Measurements from ENCODE around the gene TCP1.

TCP1 gene

DNA sequence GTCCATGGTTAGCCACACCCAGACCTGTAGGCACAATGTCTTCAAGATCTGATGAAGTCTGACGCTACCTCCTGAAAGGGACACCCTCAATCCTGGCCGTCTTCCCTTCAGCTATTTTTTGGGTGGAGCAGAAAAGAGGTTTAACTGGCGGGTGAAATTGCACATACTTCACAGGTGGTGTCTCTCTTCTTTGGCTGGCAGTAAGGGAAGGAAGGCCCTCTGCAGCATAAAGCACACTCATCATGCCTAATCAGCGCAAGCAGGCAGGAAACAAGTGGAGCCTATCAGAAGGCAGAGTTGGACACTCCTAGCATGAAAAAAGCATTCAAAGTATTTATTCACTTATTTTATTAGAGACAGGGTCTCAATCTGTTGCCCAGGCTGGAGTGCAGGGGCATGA is 43.5 kb upstream of the TCP1 start:
- DNase-seq (ENCODE audit: low spot score) = no peak
- in situ Hi-C loops (cut with MboI; ENCODE audit: low pct_unique_long_range_greater_than_20kb, low sequenced_read_pairs, unreplicated experiment) = no loop called here
- TF ChIP-seq, protein P1, sequence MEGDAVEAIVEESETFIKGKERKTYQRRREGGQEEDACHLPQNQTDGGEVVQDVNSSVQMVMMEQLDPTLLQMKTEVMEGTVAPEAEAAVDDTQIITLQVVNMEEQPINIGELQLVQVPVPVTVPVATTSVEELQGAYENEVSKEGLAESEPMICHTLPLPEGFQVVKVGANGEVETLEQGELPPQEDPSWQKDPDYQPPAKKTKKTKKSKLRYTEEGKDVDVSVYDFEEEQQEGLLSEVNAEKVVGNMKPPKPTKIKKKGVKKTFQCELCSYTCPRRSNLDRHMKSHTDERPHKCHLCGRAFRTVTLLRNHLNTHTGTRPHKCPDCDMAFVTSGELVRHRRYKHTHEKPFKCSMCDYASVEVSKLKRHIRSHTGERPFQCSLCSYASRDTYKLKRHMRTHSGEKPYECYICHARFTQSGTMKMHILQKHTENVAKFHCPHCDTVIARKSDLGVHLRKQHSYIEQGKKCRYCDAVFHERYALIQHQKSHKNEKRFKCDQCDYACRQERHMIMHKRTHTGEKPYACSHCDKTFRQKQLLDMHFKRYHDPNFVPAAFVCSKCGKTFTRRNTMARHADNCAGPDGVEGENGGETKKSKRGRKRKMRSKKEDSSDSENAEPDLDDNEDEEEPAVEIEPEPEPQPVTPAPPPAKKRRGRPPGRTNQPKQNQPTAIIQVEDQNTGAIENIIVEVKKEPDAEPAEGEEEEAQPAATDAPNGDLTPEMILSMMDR (IDR thresholded peaks at IDR 0.05; ENCODE audit: extremely low read depth, insufficient read depth, missing control alignments) = no peak

DNA sequence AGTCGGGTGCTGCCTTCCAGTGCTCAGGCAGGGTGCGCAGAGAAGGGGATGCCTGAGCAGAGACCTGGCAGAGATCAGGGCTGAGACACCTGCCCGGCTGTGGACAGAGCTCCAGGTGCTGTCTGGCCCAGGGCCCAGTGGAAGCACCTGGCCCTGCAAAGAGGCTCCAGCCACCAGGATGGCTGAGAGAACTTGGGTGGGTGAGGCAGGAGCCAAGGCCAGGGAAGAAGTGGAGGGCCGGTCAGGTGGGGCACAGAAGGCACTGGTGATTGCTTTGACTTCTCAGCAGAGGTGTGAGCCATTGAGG is 41.9 kb upstream of the TCP1 start:
- in situ Hi-C loops (cut with MboI; ENCODE audit: low pct_unique_long_range_greater_than_20kb, low sequenced_read_pairs, unreplicated experiment) = no loop called here

DNA sequence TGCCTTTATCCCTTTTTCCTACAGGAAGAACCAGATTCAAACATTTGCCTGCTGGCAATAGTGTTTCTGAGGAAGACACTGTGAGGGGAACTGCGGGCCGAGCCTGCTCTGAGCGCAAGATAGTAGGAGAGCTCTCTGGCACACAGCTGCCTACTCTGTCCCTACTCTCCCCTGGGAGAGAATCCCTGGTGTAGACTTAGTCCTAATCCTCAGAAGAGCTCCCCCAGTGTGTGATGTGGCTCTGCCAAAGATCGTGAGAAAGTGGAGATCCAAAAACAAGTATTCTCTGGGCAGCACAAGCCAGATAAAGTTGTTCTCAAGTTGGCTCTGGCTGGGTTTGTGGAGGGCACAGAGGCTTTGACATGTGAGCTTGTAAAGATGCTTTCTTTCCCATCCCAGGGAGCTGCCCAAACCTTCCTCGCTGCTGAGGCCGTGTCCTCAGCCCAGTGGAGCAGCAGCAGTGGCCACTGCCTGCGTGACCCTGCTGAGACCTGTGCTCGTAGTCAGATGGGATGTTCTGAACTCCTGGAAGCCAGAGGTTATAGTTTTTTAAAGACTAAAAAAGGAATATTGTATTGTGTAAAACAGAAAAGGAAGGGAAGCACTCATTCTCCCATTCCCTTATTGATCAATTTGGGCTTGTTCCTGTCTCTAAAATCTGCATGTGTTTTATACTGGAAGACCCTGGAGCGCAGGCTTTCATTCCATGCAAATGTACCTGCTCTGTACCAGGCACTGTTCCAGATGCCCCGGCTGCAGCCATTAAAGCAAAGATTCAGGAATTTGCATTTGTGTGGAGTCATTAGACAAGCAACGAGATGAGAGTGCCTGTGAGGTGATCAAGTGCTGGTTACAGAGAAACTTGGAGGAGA is 41.3 kb upstream of the TCP1 start:
- in situ Hi-C loops (cut with MboI; ENCODE audit: low pct_unique_long_range_greater_than_20kb, low sequenced_read_pairs, unreplicated experiment) = no loop called here
- DNase-seq (ENCODE audit: low spot score) = no peak
- TF ChIP-seq, protein P1 (IDR thresholded peaks at IDR 0.05; ENCODE audit: extremely low read depth, insufficient read depth, missing control alignments) = no peak

More for the DNA sequence above, 41.9 kb upstream of the TCP1 start:
- TF ChIP-seq, protein P1 (IDR thresholded peaks at IDR 0.05; ENCODE audit: extremely low read depth, insufficient read depth, missing control alignments) = no peak
- DNase-seq (ENCODE audit: low spot score) = no peak

DNA sequence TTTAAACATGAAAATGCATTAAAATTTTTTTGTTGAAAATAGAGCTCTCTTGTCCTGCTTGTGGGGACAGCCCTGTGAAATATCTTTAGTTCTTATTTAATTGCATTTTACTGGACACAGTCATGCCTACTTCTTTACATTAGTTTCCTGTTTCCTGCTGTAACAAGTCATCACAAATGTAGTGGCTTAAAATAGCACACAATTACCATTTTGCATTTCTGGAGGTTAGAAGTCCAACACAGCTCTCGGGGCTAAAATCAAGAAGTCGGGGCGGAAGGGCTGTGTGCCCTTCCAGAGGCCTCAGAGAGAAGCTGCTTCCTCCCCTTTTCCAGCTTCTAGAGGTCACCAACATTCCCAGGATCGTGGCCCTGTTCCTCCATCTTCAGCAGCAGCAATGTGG is 40.1 kb upstream of the TCP1 start:
- TF ChIP-seq, protein P1 (IDR thresholded peaks at IDR 0.05; ENCODE audit: extremely low read depth, insufficient read depth, missing control alignments) = no peak
- DNase-seq (ENCODE audit: low spot score) = peak; percentile 52
- in situ Hi-C loops (cut with MboI; ENCODE audit: low pct_unique_long_range_greater_than_20kb, low sequenced_read_pairs, unreplicated experiment) = no loop called here

DNA sequence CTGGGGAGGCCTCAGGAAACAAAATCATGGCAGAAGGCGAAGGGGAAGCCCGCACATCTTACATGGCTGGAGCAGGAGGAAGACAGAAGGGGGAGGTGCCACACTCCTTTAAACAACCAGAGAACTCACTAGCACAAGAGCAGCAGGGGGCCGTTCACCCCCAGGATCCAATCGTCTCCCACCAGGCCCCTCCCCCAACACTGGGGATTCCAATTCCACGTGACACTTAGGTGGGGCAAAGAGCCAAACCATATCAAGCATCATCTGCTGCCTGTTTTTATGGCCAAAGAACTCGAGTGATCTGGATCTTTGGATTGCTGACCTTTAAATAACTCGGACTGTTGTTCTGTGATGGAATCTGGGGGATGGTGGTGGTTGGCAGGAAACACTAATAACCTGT is 38.7 kb upstream of the TCP1 start:
- TF ChIP-seq, protein P1 (IDR thresholded peaks at IDR 0.05; ENCODE audit: extremely low read depth, insufficient read depth, missing control alignments) = no peak
- DNase-seq (ENCODE audit: low spot score) = no peak
- in situ Hi-C loops (cut with MboI; ENCODE audit: low pct_unique_long_range_greater_than_20kb, low sequenced_read_pairs, unreplicated experiment) = no loop called here

DNA sequence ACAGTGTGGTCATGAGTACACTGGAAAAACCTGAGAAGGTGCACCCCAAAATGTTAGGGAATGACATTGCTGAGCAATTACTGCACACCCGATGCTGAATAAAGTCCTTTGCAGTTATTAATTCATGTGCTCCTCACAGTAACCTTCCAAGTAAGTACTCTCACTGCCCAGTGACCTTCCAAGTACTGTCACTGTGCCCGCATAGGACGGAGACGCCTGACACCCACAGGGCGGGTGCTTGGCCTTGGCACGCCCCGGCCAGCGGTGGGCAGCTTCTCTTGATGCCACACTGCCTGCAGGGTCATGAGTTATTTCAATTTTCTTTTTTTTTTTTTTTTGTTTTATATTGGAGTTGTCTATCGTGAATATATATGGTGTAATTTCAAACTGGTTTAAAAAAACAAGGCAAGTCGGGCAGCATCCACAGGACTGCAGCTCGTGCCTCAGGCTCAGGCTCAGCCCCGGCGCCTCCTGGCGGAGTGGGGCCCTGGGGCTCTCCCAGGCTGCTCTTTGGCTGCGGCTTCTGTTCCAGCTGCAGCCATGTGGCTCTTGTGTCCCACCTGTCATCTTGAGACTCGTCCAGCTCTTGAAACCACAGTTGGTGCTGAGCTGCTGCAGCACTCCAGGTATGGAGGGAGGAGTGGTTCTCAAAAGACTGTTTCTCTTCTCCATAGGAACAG is 37.7 kb upstream of the TCP1 start:
- no peak for DNase-seq (ENCODE audit: low spot score)
- TF ChIP-seq, protein P1 (IDR thresholded peaks at IDR 0.05; ENCODE audit: extremely low read depth, insufficient read depth, missing control alignments) = no peak
- in situ Hi-C loops (cut with MboI; ENCODE audit: low pct_unique_long_range_greater_than_20kb, low sequenced_read_pairs, unreplicated experiment) = no loop called here

Data from GM13977 (cell line).